Measurements from ENCODE around the gene TACC3.

TACC3 gene

DNA sequence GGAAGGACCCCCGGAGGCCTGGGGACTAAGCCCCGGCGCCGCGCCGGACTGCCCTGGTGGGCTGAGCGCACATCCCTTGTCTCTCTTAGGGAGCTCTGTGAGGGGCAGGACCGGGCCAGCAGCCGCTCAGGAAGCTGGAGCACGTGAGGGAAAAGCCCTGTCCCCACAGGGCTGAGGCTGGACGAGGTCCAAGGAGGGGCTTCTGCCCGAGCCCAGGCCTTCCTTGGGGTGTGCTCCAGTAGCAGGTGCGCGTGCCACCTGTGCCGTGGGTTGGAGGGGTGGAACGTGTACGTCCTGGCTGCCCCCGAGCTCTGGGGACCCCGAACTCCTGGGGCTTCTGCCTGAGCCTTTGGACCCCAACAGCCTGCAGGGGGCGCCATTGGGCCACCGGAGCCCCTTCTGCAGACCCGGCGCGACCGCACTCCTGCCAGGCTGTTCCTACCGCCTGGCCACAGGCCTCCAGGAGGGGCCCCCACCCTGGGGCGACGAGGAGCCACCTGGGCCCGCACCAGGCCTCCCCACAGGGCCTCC, 27.2 kb downstream of the TACC3 start:
- DNase-seq = peak; percentile 95

DNA sequence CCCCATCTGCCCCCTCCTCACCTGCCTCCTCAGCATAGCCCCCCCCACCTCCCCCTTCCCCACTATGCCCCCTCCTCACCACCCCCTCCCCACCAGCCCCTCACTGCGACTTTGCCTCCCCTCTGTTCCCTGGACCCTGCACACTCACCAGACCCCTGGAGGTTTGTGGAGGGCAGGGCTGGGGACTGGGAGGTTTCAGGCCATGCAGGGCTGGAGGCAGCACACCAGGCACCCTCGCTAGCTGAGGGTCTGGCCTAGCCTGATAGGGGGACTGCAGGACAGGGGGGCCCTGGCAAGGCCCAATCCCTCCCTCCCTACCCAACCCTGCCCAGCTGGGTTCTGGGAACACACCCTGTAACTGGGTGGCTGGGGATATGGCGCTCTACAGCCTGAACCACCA, 28.0 kb downstream of the TACC3 start:
- peak; percentile 72 for DNase-seq

DNA sequence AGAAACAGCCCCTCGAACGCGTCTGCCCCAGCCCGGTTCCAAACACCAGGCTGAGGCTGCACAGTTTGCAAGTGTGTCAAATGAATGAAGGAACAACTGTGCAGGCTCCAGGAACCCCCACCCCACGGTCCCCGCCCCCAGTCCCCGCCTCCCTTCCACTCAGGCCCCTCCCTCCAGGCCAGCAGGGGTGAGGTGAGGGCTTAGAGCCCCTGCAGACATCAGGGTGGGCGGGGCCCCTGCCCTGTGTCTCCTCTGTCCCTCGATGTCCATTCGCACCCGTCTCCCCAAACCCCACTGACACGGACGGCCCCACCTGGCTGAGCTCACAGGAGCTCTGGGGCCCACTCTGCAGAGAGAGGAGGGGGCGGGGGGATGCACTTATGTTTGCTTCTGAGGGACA, 28.5 kb downstream of the TACC3 start:
- no peak for DNase-seq

DNA sequence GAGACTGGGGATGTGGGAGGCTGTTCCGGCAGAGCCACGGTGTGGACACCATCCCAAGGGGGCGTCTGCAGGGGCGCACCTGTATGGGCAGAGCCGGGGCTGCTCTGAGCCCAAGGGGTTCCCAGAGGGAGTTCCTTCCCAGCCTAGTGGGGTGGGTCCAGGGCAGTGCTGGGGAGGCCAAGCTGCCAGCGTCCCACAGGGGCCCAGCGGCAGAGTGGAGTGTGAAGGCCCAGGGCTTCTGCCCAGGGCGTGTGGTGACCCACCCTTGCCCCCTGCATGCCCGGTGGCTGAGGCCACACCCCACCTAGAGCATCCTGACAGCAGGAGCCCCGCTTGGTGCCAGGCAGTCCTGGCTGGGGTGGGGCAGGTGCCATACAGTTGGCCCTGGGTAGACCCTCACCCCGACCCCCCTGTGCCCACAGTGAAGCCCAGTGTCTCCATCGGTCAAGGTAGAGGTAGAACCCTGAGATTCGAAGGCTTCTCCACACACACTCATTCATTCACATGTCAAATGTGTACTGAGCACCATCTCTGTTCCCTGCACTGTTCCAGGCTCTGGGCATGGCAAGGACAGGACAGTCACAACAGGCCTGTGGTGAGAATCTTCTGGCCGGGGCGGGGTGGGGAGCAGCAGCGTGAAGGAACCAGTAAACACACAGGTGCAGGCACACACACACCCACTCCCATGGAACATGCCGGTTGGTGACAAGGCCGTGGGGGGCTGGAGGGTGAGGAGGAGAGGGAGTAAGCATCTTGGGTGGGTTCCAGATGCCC, 29.2 kb downstream of the TACC3 start:
- DNase-seq = no peak

DNA sequence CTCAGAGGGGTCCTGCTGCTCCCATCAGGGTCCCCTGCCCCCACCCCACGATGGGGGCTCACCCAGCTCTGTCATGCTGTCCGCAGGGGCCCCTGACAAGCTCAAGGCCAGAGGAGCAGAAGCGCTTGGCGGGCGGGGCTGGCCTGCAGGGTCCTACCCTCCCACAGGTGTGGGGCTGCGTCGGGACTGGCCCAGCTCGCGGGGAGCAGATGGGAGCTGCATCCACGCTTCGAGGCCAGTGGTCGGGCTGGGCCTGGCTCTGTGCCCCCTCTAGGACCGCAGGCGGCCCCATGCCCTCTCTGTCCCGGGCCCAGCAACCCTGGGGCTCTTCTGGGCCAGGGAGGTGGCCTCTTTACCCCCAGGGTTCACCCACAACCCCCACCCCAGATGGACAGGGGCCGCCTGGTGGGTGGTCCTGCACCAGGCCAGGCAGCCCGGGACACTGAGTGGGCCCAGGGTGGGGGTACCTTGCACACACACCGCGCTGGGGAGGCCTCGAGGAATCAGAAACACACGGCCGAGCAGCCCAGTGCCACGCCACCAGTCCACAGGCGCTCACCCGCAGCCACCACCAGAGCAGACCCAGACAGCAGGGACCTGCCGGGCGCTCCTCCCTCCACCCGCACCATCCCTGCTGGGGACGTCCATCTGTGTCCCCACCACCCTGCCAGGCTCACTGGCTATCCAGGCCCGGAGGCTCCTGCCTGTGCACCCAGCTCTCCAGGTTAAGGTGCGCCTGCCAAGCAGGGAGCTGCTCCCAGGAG, 30.0 kb downstream of the TACC3 start:
- no peak for DNase-seq

DNA sequence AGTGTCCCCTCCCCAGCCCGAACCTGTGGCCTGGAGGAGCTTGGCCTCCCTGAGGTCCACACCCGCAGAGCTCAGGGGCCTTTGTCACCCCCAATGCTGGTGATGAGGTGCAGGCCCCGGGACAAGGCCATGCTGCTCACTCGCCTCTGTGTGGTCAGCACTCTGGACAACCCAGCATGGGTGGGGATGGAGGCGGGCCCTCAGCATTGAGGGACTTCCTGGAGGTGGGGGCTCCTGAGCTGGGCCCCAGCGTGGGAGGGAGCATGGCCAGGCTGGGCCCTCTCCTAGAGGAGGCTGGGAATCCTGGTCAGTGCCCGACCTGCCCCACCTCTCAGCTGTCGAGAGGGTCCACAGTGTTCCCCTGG, 30.6 kb downstream of the TACC3 start:
- DNase-seq = no peak

DNA sequence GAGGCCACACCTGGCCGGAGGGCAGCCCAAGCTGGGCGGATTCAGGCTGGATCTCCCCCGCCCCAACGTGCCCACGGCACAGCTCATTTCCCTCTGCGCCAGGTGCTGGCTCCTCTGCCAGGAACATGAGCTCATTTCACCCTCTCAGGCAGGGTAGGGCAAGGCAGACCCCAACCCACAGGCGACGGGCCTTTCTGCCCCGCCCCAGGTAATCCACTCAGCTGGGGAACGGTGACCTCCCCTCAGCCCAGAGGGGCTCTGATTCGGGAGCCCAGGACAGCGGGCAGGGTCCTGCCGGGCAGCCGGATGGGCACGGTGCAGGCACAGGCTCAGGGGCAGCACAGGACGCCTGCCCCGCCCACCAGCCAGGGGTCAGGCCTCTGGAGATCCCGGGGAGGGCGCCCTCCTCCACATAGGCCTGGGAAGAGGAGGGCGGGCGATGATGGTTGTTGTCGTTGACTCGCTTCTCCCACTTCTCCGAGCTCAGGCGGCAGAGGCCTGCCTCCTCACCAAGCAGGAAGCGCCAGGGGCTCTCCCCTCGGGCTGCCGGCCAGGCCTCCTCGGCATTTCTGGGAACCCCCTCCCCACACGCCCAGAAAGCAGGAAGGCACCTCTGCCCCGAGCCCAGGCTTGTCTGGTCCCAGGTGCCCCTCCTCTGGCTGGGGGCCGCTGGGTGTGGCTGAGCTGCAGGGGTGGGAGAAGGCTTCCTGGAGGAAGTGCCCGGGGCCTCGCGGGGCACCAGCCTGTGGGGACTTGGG, 31.1 kb downstream of the TACC3 start:
- peak; percentile 48 for DNase-seq

DNA sequence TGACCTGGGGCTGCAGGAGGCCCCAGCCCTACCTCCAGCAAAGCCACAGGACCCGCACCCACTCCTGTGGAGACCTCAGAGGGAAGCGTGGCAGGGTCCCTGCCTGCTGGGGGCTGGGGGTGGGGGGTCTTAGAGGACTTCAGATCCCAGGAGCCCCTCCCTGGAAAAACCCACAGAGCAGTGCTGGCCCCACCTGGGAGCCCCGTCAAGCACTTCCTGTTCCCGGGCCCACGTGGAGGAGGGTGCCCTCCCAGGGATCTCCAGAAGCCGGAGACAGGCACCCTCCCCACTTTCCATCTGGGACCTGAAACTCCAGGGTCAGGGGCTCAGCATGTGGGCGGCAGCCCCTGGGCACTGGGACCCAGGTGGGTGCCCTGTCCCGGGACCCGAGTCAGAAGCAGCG, 32.0 kb downstream of the TACC3 start:
- DNase-seq = no peak

DNA sequence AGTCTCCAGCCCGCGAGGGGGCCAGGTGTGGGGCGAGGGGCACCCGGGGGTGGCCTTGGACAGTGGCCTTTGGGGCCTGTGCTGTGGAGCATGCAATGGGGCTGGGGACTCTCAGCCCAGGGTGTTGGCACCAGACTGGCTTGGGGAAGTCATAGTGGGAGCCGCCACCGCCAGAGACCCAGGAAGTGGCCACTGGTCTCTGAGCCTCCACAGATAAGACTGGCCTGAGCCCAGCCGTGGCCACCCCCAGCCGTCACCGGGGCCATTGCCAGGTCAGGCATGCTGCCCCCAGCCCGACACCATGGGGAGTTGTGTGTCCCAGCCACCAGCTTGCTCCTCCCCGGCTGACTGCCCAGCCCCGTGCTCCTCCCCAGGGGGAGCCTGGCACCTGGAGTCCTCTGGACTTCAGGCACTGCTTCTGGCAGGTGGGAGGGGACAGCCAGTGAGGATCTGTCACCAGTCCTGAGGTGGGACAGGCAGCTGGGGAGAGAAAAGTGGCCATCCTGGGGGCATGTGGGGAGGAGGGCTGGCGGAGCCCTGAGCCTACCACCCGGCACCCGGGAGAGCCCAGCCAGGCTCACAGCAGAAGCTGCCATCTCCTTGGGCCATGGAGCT, 32.5 kb downstream of the TACC3 start:
- no peak for DNase-seq

DNA sequence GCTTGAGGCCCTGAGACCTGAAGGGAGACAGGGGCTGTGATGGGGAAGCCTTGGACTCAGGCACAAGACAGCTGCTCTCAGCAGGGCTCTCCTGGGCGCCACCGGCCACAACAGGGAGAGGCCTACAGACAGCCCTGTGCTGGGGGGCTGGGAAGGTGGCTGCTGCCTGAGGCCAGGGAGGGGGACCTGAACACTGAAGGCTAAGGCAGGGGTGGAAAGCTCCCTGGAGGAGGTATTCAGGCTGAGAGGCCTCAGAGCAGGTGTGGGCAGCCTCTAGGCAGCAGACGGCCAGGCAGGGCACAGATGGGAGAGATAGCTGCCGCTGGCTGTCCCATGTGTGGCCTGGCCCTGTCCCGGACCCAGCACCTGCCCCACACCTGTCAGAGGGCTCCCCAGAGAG, 33.0 kb downstream of the TACC3 start:
- no peak for DNase-seq

DNA sequence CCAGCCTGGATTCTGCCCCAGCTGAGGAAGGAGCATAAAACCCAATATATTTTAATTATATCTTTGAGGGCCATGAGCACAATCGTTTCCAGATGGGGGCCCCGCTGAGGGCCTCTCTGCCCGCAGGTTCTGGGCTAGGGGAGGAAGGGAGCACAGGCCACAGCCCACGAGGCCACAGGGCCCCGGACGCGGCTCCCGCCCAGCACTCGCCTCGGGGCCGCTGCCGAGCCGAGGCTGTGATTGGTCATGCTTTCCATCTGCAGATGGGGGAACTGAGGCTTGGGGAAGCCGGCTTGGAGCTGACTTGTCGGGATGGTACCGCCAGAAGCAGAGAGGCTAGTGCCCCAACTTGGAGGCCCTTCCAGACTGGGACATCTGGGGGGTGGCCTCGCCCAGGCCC, 34.0 kb downstream of the TACC3 start:
- DNase-seq = no peak

DNA sequence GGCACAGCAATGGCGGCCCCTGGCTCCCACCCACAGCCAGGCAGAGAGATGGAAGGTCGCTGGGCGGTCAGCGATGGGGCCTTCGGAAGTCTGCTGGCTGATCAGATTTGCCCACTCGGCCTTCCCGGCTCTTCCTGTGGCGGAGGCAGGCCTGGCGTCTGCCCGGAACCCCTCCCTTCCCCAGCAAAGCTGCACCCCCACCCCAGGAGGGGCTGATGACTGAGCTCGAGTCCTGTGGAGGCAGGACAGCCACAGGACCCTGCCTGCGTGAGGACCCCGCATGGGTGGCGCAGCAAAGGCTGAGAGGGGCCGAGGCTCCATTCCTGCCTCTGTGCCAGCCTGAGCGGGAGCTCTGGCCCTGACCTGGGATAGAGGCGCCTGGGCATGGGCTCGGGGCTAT, 34.8 kb downstream of the TACC3 start:
- DNase-seq = no peak

DNA sequence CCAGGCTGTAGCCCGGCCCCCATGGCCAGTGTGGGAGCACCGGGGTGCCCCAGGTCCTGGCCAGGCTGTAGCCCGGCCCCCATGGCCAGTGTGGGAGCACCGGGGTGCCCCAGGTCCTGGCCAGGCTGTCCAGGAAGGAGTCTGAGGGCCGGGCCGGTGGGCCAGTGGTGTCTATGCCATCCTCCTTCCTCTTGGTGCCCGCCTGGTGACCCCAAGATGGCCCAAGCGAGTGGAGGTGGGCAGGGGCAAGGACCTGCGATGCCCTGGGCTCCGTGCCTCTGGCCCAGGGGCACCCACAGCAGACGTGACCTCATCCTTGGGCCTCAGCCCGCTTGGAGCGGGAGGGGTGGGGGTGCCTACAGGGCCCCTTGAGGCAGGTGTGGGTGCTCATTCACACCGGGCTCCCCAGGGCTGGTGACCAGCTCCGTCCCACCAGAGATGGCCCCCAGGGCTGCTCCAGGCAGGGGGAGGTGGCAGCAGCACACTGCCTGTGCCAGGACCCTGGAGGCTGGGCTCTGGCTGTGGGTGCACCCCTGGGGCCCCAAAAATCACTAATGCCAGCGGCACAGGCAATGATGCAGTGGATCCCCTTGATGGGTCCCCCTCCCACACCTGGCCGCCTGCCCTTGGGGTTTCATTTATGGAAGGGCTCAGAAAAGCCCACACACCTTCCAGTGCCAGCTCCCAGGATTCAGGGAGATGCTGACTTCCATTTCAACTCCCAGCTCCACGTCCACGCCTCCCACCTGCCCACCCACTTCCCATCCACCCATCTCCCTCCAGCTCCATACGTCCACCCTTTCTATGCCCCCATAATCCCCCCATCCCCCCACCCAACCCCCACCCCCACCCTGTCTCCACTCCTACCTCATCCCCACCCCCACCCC, 35.8 kb downstream of the TACC3 start:
- no peak for DNase-seq

DNA sequence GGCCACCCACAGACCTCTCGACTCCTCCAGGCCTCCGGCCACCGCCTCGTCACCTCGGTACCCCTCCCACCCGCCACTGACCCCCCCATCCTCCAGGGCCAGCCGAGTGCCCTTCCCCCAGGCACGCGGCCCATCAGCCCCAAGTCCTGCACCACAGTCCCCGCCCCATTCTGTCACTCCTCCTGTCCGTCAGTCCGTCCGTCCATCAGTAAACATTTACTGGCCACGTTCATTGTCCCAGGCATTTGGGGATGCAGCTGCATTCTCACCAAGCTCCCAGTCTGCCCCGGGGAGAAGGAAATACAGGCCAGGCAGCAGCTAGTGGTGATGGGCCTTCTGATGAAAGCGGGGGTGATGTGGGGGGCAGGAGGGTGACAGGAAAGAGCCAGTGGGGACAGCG, 36.5 kb downstream of the TACC3 start:
- no peak for DNase-seq

DNA sequence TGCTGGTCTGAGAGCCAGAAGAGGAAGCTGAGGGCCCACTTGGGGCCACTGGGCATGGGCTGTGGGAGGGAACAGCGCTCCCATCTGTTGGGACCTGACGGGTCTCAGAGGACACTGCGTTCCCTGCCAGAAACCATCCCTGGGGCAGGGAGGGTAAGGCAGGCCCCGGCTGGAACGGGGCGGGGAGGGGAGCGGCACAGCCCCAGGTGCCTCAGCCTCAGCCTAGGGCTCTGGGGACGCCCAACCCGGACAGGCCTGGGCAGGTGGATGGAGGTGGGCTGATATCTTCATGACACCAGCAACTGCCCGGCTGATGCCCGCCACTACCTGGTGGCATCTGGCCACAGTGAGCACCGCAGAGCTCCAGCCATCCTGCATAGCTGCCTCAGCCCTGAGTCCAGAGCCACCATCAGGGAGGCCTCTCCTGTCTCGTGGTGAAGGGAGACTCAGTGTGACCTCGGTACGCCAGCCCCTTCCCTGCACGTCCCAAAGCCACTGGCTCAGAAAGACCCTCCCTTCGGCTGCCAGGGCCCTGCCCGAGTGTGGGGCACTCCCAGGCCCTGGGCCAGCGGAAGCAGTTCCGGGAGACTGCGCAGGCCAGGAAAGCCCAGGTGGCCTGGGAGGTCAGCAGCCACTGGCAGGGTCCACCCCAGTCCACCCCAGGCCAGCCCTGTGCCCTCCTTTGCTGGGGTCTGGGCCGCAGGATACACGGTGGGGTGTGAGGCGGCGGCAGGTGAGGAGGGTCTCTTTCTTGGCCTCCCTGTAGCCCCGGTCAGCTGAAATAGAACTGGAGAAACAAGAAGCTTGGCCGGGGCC, 37.2 kb downstream of the TACC3 start:
- no peak for DNase-seq

DNA sequence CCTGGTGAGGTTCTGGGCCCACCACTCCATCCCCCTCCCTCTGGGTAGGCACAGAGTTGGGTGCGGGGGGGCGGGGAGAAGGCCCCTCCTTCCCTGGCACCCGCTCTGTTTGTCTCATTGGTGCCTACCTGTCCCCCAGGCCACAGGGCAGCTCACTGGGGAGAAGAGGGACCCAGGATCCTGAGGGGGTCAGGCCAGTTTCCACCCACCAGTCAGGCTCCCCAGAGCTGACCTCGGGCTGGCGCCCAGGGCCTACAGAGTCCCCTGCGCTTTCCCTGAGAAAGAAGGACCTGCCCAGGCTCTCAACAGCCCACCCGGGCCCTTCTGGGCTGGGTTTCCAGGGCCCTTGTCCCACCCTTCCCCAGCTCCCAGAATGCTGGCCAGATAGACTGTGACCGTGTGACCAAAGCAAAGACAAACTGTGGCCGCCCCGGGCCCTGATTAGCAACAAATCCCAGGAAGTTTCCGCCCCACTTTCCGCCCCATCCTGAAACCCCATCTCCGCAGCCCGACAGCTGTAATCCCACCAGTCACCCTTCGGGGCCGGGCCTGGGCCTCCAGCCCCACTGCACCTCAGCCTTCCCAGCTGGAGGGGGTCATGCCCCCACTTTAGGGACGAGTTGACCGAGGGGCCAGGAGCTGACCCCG, 38.0 kb downstream of the TACC3 start:
- no peak for DNase-seq

DNA sequence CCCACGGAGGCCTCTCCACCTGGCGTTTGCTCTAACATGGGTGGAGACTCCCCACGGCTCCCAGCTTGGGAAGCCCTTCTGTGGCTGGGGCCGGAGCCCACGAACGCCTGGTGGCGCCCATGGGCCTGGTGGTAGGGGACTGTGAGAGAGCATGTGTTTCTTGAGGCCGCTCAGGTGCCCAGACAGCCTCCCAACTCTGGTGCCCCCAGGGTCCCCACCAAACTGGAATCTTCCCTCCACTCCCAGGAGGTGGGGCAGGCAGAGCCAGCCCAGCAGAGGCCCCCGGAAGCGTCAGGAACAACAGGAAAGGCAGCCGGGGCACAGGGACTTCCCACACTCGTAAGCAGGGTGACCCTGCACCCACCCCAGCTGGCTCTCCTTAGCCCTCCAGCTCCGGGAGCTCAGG, 38.5 kb downstream of the TACC3 start:
- no peak for DNase-seq

DNA sequence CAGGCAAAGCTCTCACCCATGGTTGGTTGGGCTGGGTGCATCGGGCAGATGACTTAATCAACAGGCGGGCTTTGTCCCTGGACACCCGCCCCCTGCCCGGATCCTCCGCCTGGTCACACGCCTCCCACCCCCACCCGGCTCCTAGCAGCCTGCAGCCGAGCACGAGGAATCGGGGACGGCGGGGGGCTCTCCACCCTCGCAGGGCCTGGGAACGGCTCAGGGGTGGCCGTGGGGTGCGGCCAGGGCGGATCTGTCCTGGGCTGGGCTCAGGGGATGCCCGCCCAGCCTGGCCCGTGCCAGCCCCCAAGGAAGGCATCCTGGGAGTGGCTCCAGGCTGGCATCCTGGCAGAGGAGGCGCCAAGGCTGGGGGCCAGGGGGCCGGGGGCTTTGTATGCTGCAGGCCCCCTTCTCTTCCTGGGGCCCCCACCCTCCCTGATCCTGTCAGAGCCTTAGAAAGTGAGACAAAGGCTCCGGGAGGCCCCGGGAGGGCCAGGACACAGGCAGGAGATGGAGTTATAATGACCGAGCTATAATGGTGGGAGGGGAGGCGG, 39.3 kb downstream of the TACC3 start:
- DNase-seq = no peak

DNA sequence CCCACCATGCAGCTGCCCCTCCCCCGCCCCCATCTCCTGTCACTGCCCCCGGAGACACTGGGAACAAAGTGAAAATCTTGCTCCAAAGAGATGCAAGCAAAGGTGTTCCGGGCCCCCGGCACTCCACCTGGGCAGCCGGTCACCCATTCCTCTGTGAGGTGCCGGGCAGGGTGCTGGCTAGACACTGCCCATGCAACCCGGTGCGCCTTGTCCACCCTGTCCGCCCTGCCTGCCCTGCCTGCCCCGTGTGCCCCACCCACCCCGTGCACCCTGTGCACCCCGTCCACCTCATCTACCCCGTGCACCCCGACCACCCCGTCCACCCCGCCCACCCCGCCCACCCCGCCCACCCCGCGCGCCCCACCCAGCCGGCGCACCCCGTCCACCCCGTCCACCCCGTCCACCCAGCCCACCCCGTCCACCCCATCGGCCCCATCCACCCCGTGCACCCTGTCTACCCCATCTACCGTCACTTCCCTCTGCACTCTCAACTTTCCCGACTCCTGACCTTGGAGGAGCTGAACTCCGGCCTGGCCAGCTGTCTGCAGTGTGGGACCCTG, 39.9 kb downstream of the TACC3 start:
- DNase-seq = no peak
